ENCODE data around the gene ZBTB46. TPM values are rescaled to one million over a fixed set of nuclear protein-coding genes. Genes with fewer than 3 reads are reported as not detected.

ZBTB46 gene
- total and polyA plus RNA-seq, 2 experiments from 2014 or later = 2.0 to 4.0 TPM

DNA sequence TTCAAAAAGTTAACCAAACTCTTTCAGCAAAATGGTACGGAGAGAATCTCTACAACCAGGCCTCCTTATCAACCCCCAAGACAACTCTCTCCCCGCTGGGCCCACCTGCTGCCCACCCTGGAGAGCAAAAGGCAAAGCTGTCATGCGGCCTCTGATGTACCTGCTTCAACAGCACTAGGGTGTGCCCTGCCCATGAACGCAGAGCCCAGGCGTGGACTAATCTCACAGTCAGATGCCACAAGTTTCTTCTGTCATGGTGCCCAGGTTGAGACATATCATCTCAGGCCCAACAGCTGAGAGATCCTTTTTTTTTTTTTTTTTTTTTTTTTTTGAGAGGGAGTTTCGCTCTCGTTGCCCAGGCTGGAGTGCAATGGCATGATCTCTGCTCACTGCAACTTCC, 65.2 kb downstream of the ZBTB46 start:
- no peaks in the 10 kb centered on the region for H3K9me3 ChIP-seq (ENCODE audit: low read depth)
- H2AFZ ChIP-seq = no peak overlapping the region
- H3K36me3 ChIP-seq (replicated peaks; ENCODE audit: insufficient read depth, low read depth) = no peaks in the 10 kb centered on the region
- no peaks in the 10 kb centered on the region for H4K20me1 ChIP-seq (ENCODE audit: insufficient read depth, poor library complexity, severe bottlenecking)
- 93% methylated on average over 7 of the region's 7 CpGs for WGBS (ENCODE audit: low lambda C conversion rate, missing lambda C conversion rate)
- H3K4me2 ChIP-seq = no peak overlapping the region
- H3K4me3 ChIP-seq = no peak overlapping the region
- no peaks in the 10 kb centered on the region for H3K79me2 ChIP-seq
- H3K27me3 ChIP-seq = no peaks in the 10 kb centered on the region
- no peaks in the 10 kb centered on the region for H3K9me2 ChIP-seq (replicated peaks; ENCODE audit: insufficient read depth)
- no peaks in the 10 kb centered on the region for H3K4me1 ChIP-seq (ENCODE audit: insufficient read depth)
- DNase-seq (ENCODE audit: low spot score) = no peak
- H3K27ac ChIP-seq = no peak overlapping the region
- TF ChIP-seq EZH2phosphoT487 (IDR thresholded peaks at IDR 0.05; ENCODE audit: low read depth, severe bottlenecking, unreplicated experiment) = no peak
- no peak for TF ChIP-seq EZH2 (IDR thresholded peaks at IDR 0.05; ENCODE audit: borderline replicate concordance)
- TF ChIP-seq, protein P1, sequence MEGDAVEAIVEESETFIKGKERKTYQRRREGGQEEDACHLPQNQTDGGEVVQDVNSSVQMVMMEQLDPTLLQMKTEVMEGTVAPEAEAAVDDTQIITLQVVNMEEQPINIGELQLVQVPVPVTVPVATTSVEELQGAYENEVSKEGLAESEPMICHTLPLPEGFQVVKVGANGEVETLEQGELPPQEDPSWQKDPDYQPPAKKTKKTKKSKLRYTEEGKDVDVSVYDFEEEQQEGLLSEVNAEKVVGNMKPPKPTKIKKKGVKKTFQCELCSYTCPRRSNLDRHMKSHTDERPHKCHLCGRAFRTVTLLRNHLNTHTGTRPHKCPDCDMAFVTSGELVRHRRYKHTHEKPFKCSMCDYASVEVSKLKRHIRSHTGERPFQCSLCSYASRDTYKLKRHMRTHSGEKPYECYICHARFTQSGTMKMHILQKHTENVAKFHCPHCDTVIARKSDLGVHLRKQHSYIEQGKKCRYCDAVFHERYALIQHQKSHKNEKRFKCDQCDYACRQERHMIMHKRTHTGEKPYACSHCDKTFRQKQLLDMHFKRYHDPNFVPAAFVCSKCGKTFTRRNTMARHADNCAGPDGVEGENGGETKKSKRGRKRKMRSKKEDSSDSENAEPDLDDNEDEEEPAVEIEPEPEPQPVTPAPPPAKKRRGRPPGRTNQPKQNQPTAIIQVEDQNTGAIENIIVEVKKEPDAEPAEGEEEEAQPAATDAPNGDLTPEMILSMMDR (IDR thresholded peaks at IDR 0.05; ENCODE audit: poor library complexity) = no peak

DNA sequence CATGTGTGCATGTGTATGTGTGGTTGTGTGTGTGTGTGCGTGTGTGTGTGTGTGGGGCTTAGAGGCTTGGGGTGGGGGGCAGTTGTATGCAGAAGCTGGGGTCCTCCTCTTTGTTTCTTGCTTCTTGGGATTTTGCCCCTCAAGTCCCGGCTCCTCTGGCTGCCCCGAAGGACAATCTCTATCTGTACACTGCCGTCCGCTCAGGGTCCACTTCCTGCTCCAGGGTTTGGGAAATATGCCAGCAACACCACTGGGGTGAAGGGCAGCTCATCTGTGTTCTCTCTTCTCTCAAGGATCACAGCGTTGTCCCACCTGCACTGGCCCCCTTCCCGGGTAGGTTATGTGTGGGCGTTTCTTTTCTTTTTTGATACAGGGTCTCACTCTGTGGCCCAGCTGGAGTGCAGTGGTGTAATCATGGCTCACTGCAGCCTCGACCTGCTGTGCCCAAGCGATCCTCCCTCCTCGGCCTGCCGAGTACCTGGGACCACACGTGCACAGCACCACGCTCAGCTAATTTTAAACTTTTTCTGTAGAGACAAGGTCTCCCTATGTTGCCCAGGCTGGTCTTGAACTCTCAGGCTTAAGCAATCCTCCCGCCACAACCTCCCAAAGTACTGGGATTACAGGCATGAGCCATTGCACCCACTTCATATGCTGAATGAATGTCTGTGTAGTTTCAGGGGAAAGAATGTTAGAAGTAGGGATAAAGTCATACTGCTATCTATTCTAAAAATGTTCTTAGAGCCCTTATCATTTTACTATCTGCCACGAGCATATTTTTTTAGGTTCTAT, 65.8 kb downstream of the ZBTB46 start:
- Histone ChIP-seq H3K4me1 (ENCODE audit: insufficient read depth) (no peaks in the 10 kb centered on the region), H3K4me2 (no peak overlapping the region), H4K20me1 (ENCODE audit: insufficient read depth, poor library complexity, severe bottlenecking) (no peaks in the 10 kb centered on the region), H3K9me3 (ENCODE audit: low read depth) (no peaks in the 10 kb centered on the region), H2AFZ (no peak overlapping the region), H3K9me2 (replicated peaks; ENCODE audit: insufficient read depth) (no peaks in the 10 kb centered on the region), H3K36me3 (replicated peaks; ENCODE audit: insufficient read depth, low read depth) (no peaks in the 10 kb centered on the region), H3K27ac (no peak overlapping the region), H3K79me2 (no peaks in the 10 kb centered on the region), H3K27me3 (no peaks in the 10 kb centered on the region), H3K4me3 (no peak overlapping the region)
- WGBS (ENCODE audit: low lambda C conversion rate, missing lambda C conversion rate) = 88% methylated on average over 16 of the region's 16 CpGs
- DNase-seq (ENCODE audit: low spot score) = peak; percentile 5
- TF ChIP-seq EZH2 (IDR thresholded peaks at IDR 0.05; ENCODE audit: borderline replicate concordance) (no peak), EZH2phosphoT487 (IDR thresholded peaks at IDR 0.05; ENCODE audit: low read depth, severe bottlenecking, unreplicated experiment) (no peak)
- TF ChIP-seq, protein P1 (IDR thresholded peaks at IDR 0.05; ENCODE audit: poor library complexity) = no peak

DNA sequence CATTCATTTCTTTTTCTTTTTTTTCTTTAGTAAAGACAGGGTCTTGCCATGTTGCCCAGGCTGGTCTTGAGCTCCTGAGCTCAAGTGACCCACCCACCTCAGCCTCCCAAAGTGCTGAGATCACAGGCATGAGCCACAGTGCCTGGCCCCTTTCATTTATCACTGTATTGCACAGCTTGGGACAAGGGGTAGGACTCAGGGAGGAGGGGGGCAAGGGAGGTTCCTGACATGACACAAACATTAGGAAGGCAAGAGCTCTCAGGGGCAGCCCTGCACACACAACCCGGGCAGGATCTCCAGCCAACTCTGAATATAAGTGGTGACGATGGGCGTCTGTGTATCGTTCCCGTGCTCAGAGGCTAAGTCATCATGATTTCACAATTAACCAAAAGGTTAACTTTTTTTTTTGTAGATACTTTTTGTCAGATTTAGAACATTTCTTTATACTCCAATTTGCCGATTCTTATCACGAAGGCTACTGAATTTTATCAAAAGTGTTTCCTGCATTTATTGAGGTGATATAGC, 71.6 kb downstream of the ZBTB46 start:
- TF ChIP-seq, protein P1 (IDR thresholded peaks at IDR 0.05; ENCODE audit: poor library complexity) = no peak
- Histone ChIP-seq H3K36me3 (replicated peaks; ENCODE audit: insufficient read depth, low read depth) (no peaks in the 10 kb centered on the region), H3K4me3 (no peak overlapping the region), H3K27ac (no peak overlapping the region), H2AFZ (no peak overlapping the region), H3K27me3 (no peaks in the 10 kb centered on the region), H3K79me2 (no peaks in the 10 kb centered on the region), H4K20me1 (ENCODE audit: insufficient read depth, poor library complexity, severe bottlenecking) (no peaks in the 10 kb centered on the region), H3K4me1 (ENCODE audit: insufficient read depth) (no peaks in the 10 kb centered on the region), H3K9me3 (ENCODE audit: low read depth) (no peaks in the 10 kb centered on the region), H3K4me2 (no peak overlapping the region), H3K9me2 (replicated peaks; ENCODE audit: insufficient read depth) (no peaks in the 10 kb centered on the region)
- DNase-seq (ENCODE audit: low spot score) = no peak
- 86% methylated on average over 7 of the region's 7 CpGs for WGBS (ENCODE audit: low lambda C conversion rate, missing lambda C conversion rate)

All from hepatocyte (in vitro differentiated cells).